HTR-8/SVneo (cell line): ENCODE data around the gene PSMD1.
"Not testable (repeated sequence)": the region's sequence is repeated elsewhere in the genome, so short reads cannot be mapped to it uniquely, and the experiment has no call there.

Experiments
- DNase-seq: peaks from one replicate; pipeline ENCODE4 v3.0.0; 2011; ENCODE audit warnings: low spot score, mixed read lengths; ENCODE audit not compliant: insufficient read length
- FAIRE-seq: peaks from 2 replicates; lab custom pipeline; 2011; peaks lifted over from hg19 to GRCh38; lab: Jason Lieb, UNC

Gene PSMD1

GRCh38 chr2:231051116-231051515 lies 5.6 kb upstream of the PSMD1 start:
- no peak for DNase-seq
- FAIRE-seq = no peak

DNA sequence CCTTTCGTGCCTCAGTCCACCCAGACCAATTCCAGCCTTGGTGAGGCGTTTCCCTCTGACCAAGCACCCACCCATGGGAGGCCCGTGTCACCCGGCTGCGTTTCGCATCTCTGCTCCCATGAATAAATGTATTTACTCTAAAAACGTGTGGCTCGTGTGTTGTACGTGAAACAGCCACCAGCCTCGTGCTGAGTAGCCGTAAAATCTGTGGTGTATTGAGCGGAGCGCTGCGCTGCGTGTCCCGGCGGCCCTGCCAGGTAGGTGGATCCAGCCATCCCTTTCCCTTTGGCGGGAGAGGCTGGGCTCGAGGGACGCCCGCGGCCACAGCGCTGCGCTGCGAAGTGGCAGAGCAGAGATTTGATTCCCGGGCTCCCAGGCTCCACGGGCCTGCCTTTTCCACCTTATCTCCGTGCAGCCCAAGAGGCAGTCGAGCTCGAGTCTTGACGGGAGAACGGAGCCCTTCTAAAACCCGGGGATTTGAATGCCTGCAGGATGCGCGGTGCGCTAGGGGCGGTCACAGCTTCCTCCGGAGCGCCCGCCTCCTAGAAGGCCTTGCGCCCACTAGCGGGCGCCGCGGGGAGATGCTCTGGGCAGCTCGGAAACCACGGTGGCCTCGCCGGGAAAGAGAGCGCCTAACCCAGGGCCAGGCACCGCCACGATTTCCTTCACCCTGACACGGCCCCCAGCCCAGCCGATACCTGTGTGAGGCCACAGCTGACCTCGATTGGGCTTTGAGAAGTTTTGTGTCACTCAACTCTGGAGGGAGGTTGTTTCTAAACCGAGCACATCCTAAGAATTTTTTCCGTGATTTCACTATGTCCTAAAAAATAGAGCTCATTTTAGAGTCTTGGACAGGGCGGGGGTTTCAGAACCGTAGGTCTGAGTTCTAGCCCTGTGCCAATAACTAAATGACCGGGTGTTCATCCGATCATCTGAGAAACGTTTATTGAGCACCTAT lies 3.9 kb upstream of the PSMD1 start:
- DNase-seq = peak; percentile 86
- peak; percentile 71 for FAIRE-seq

GRCh38 chr2:231053846-231054245 lies 2.8 kb upstream of the PSMD1 start:
- FAIRE-seq (no peak), DNase-seq (no peak)

DNA sequence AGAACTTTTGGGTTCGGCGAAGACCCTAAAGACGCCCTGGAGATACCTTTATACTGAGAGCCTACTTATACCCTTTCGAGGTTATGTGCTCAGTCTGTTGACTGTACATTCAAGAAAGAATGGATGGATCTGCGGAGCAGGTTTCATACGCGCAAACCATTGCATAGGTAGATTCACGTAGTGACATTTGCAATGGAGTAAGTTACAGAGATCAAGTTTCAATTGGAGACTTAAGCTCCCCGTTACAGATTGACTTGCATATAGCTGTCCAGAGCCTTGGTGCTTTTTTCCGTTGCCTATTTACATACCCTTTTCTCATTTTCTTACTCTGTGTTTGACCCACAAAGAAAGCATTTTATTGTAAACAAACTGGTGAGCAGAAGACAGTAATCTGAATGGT lies 923 bp downstream of the PSMD1 start:
- no peak for DNase-seq
- FAIRE-seq = no peak

- FAIRE-seq = no peak
- DNase-seq = no peak
Measured at GRCh38 chr2:231058761-231059550, 2.3 kb downstream of the PSMD1 start.

- DNase-seq (no peak), FAIRE-seq (no peak)
Measured at GRCh38 chr2:231059756-231060155, 3.1 kb downstream of the PSMD1 start.

GRCh38 chr2:231062776-231063175 lies 6.1 kb downstream of the PSMD1 start:
- DNase-seq (no peak), FAIRE-seq (no peak)

DNA sequence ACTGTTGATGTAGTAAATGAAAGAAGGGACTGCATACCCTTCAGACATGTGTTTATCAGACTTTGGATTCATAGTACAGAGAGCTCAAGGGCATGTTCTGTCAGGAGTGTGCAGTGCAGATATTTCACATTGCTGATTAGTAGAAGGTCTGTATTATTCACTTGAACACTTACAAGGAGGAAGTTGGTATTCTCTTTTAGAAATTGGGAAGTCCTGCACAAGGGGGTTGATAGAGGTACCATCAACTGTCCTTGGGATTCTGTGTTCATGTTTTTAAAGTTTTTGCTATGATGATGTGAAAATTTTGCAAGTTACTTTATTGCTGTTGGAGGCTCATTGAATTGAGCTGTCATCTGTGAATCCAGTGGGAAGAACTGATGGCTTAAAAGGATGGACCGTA lies 6.7 kb downstream of the PSMD1 start:
- FAIRE-seq = no peak
- no peak for DNase-seq

- FAIRE-seq = no peak
- DNase-seq = no peak
Measured at GRCh38 chr2:231065966-231066365, 9.3 kb downstream of the PSMD1 start.

DNA sequence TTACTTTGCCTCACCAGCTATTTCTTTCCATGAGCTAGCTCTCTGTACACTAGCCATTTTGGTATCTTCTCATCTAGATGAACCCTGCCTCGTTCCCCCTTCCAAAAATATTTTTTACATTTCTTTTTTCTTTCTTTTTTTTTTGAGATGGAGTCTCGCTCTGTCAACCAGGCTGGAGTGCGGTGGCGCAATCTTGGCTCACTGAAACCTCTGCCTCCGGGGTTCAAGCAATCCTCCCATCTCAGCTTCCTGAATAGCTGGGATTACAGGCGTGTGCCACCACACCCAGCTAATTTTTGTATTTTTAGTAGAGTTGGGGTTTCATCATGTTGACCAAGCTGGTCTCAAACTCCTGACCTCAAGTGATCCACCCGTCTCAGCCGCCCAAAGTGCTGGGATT lies 10.9 kb downstream of the PSMD1 start:
- DNase-seq, FAIRE-seq: not testable (repeated sequence)

GRCh38 chr2:231068525-231069222 lies 12.0 kb downstream of the PSMD1 start:
- FAIRE-seq (no peak), DNase-seq (no peak)

DNA sequence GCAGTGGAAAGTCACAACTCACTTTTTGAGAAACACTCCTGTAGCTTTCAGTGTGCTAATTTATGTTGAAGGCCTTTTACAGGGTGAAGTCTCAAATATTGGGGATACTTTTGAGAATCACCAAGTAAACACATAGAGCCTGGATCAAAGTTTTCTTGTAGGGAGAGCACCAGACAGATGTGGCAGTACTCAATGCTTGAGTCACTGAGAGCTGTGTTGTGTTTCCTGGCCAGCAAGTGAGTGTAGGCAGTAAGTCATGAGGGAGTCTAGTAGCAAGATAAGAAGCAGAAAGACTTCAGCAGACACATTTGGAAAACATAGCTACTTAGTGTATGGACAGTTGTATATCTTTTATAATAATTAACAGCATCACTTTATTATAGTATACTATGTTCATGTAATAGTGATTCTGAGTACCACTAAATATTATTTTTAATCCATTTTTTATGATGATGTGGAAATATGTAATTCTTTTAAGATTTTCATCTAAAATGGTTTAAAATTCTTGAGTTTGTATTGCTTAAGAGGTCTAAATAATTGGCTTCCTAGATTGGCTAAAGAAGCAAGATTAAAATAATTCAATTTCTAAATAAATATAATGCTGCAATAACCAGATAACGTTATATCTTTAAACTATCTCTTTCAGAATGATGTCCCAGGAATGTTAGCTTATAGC lies 12.8 kb downstream of the PSMD1 start:
- FAIRE-seq (no peak), DNase-seq (no peak)

DNA sequence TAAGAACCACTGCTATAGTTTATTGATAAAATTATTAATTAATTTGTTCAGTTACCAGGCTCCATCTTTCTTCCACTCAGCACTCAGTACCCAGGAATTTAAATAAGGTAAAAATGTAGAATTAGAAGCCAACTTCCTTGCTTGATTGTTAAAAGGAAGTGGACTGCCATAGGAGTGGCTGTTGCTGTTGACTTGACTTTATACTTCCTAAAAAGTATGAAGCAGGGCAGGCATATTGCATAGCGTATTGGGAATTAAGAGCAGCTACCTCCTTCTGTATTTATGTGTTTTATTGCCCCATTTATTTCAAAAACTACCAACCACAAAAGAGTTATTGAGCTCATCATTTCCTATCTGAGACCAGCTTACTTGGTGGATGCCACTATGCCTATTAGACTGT lies 27.9 kb downstream of the PSMD1 start:
- FAIRE-seq (no peak), DNase-seq (no peak)

- FAIRE-seq (no peak), DNase-seq (no peak)
Measured at GRCh38 chr2:231088754-231089153, 32.1 kb downstream of the PSMD1 start.

DNA sequence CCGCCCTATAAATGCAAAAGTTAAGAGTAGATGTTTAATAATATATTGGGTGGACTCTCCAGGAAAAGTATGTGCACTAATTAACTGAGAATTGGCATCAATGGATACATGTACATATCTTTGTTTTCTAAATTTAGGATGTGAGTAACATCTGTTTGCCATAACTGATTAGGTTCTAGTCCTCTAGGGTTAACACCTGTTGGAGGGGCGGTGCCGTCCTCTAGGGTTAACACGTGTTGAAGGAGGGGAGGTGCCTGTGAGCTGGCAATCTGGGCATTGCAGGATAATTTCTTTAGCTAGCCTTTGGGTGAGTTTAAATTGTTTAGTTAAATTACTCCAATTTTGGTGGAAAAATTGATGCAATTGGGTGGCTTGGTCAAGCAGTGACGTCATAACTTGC lies 37.3 kb downstream of the PSMD1 start:
- DNase-seq (no peak), FAIRE-seq (no peak)

- FAIRE-seq = no peak
- no peak for DNase-seq
Measured at GRCh38 chr2:231094736-231095346, 38.2 kb downstream of the PSMD1 start.

GRCh38 chr2:231099918-231100317 lies 43.3 kb downstream of the PSMD1 start:
- DNase-seq = no peak
- no peak for FAIRE-seq

GRCh38 chr2:231100321-231100720 lies 43.7 kb downstream of the PSMD1 start:
- FAIRE-seq = not testable (repeated sequence)

DNA sequence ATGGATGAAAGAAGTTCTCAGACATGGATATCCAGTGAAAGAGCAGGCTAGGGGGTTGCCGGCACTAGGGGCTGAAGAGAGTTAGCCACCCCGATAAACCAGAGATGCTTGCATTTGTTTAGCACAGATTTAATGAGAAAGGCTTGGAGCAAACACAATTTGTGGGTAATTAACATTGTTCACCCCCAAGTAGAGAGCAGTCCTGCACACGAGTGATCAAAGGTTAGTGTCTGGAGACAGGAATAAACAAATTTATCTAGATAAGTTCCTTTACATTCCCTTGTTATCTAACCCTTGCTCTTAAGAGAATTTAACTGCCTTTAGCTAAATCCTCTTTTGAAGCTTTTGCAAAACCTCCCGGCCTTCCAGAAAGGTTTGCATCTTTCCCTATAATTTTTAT lies 44.3 kb downstream of the PSMD1 start:
- no peak for DNase-seq
- FAIRE-seq = no peak

More at GRCh38 chr2:231100321-231100720, 43.7 kb downstream of the PSMD1 start:
- DNase-seq = not testable (repeated sequence)

- FAIRE-seq = no peak
- no peak for DNase-seq
Measured at GRCh38 chr2:231102772-231103171, 46.1 kb downstream of the PSMD1 start.
